HepG2 (cell line): ENCODE measurements around the gene ARHGAP25. TPM values are rescaled to one million over a fixed set of nuclear protein-coding genes. Genes with fewer than 3 reads are reported as not detected.

Source experiments
- DBP ChIP-seq: sonication (generic); formaldehyde crosslinking; IDR thresholded peaks from 2 replicates; pipeline ENCODE4 v1.4.0; 2020; ENCODE audit warnings: missing genetic modification reagents; ENCODE audit errors: not compliant biosample characterization
- DNMT3B ChIP-seq: conservative IDR thresholded peaks from 2 replicates; pipeline ENCODE4 v1.6.1; 2016; ENCODE audit warnings: missing biosample characterization, control low read depth
- ELF4 ChIP-seq: sonication (generic); formaldehyde crosslinking; IDR thresholded peaks from 2 replicates; pipeline ENCODE4 v1.5.0; 2020; ENCODE audit warnings: missing genetic modification reagents, mild to moderate bottlenecking, moderate library complexity, borderline replicate concordance
- GLI4 ChIP-seq: sonication (generic); formaldehyde crosslinking; IDR thresholded peaks from 2 replicates; pipeline ENCODE4 v1.5.1; 2020; ENCODE audit warnings: missing genetic modification reagents, mild to moderate bottlenecking, moderate library complexity, borderline replicate concordance
- GTF2F1 ChIP-seq: fragments of 150-350 bp; IDR thresholded peaks from 2 replicates; pipeline ENCODE4 v1.6.1; 2014; ENCODE audit warnings: low read length
- HIVEP1 ChIP-seq: sonication (generic); formaldehyde crosslinking; IDR thresholded peaks from 2 replicates; pipeline ENCODE4 v1.4.0; 2020; ENCODE audit warnings: mild to moderate bottlenecking, missing genetic modification reagents
- KLF9 ChIP-seq: IDR thresholded peaks from 2 replicates; pipeline ENCODE4 v1.6.1; 2016; ENCODE audit warnings: low read depth
- NR0B2 ChIP-seq: sonication (generic); formaldehyde crosslinking; IDR thresholded peaks from 2 replicates; pipeline ENCODE4 v1.4.0; 2020; ENCODE audit warnings: mild to moderate bottlenecking, missing genetic modification reagents
- PPARG ChIP-seq: conservative IDR thresholded peaks from 2 replicates; pipeline ENCODE4 v1.6.1; 2016; ENCODE audit warnings: missing biosample characterization, missing genetic modification reagents
- PTBP1 ChIP-seq: fragments of 200-400 bp; formaldehyde crosslinking; IDR thresholded peaks from 2 replicates; pipeline ENCODE4 v1.6.1; 2018; ENCODE audit warnings: low read length, low read depth; ENCODE audit not compliant: poor library complexity, severe bottlenecking
- RAD21 ChIP-seq: fragments of 450-650 bp; formaldehyde crosslinking; IDR thresholded peaks from 2 replicates; pipeline ENCODE4 v1.5.0; 2020; ENCODE audit warnings: mild to moderate bottlenecking
- SIN3A ChIP-seq: IDR thresholded peaks from 2 replicates; pipeline ENCODE4 v1.6.1; 2011; ENCODE audit warnings: low read depth, mild to moderate bottlenecking, control low read depth, low read length, borderline replicate concordance
- SMARCE1 ChIP-seq: fragments of 450-650 bp; IDR thresholded peaks from 2 replicates; pipeline ENCODE4 v1.6.1; 2017; ENCODE audit warnings: borderline replicate concordance
- TARDBP ChIP-seq: sonication (generic); formaldehyde crosslinking; IDR thresholded peaks from 2 replicates; pipeline ENCODE4 v1.8.0; 2022; ENCODE audit warnings: mild to moderate bottlenecking, missing genetic modification reagents
- TBL1XR1 ChIP-seq: fragments of 150-350 bp; IDR thresholded peaks from 2 replicates; pipeline ENCODE4 v1.6.1; 2014; ENCODE audit warnings: borderline replicate concordance, low read length; ENCODE audit not compliant: partially characterized antibody
- TCF7 ChIP-seq: sonication (generic); IDR thresholded peaks from 2 replicates; pipeline ENCODE4 v1.6.1; 2016; ENCODE audit warnings: antibody characterized with exemption, low read depth
- TIGD3 ChIP-seq: sonication (generic); formaldehyde crosslinking; IDR thresholded peaks from 2 replicates; pipeline ENCODE4 v1.5.1; 2020; ENCODE audit warnings: mild to moderate bottlenecking, missing genetic modification reagents, borderline replicate concordance
- ZNF18 ChIP-seq: sonication (generic); formaldehyde crosslinking; IDR thresholded peaks from 2 replicates; pipeline ENCODE4 v1.8.0; 2022; ENCODE audit warnings: mild to moderate bottlenecking, missing genetic modification reagents; ENCODE audit not compliant: insufficient replicate concordance
- ZNF281 ChIP-seq: sonication (generic); formaldehyde crosslinking; IDR thresholded peaks from 2 replicates; pipeline ENCODE4 v1.4.0; 2020; ENCODE audit warnings: missing genetic modification reagents, borderline replicate concordance
- ZNF552 ChIP-seq: sonication (generic); formaldehyde crosslinking; IDR thresholded peaks from 2 replicates; pipeline ENCODE4 v1.9.0; 2022; ENCODE audit warnings: missing genetic modification reagents, mild to moderate bottlenecking, borderline replicate concordance
- ZNF597 ChIP-seq: sonication (generic); formaldehyde crosslinking; IDR thresholded peaks from 2 replicates; pipeline ENCODE4 v1.5.0; 2020; ENCODE audit warnings: missing genetic modification reagents
- ZNF615 ChIP-seq: sonication (generic); formaldehyde crosslinking; IDR thresholded peaks from 2 replicates; pipeline ENCODE4 v1.5.0; 2020; ENCODE audit warnings: mild to moderate bottlenecking, missing genetic modification reagents, borderline replicate concordance
- polyA plus RNA-seq, 8 experiments: library from polyadenylated mRNA; depleted of rRNA in 3 of 8; stranded (reverse) in 7 of 8; unstranded in 1 of 8; fragments of >200 nt; fragmentation: Illumina TruSeq in 4 of 8; extraction: Trizol in 4 of 8; gene quantifications; 2 replicates each; pipeline versions ENCODE4 v1.2.1 to v1.2.3, GENCODE V29; 2011 to 2016; ENCODE audit warnings: low read depth in 4 of 8, missing spikeins in 1 of 8, mixed read lengths in 1 of 8; ENCODE audit not compliant: insufficient read depth in 1 of 8
- total RNA-seq, 5 experiments: library from RNA; depleted of rRNA; stranded (reverse); fragments of >200 nt; fragmentation: Illumina TruSeq; extraction: Trizol; gene quantifications; 2 replicates each; pipeline ENCODE4 v1.2.3, GENCODE V29; 2016; ENCODE audit warnings: low read depth in 1 of 5

ARHGAP25 gene
- total and polyA plus RNA-seq, 2 of the 13 experiments (the other 11 are each of a cell fraction or from before 2014, with no cell fraction given): not detected

GRCh38 chr2:68715353-68716041, 19.1 kb upstream of the ARHGAP25 start (continued):
- peak; percentile 49; the same call in 1 of the 2 replicates for TF ChIP-seq NR0B2
- TF ChIP-seq TIGD3 (CRISPR knock-in tag): no peak
- TF ChIP-seq RAD21: peak; percentile 61
- no peak for TF ChIP-seq ZNF615 (CRISPR knock-in tag)
- 0 out of 2 replicates have a peak, but pooled peaks have one; percentile 24 for TF ChIP-seq DNMT3B (CRISPR knock-in tag)
- no peak for TF ChIP-seq SIN3A
- no peak for TF ChIP-seq ZNF552 (CRISPR knock-in tag)
- no peak for TF ChIP-seq HIVEP1 (CRISPR knock-in tag)
- TF ChIP-seq GLI4 (CRISPR knock-in tag): no peak
- no peak for TF ChIP-seq DBP (CRISPR knock-in tag)
- TF ChIP-seq TARDBP (CRISPR knock-in tag): no peak
- TF ChIP-seq SMARCE1: no peak
- no peak for TF ChIP-seq ZNF281 (CRISPR knock-in tag)
- no peak for TF ChIP-seq TCF7
- TF ChIP-seq GTF2F1: no peak
- no peak for TF ChIP-seq KLF9 (CRISPR knock-in tag)
- no peak for TF ChIP-seq PTBP1
- no peak for TF ChIP-seq PPARG
- TF ChIP-seq ZNF18: no peak
- no peak for TF ChIP-seq TBL1XR1
- TF ChIP-seq ZNF597 (CRISPR knock-in tag): no peak
- TF ChIP-seq ELF4 (CRISPR knock-in tag): no peak
